ENCODE data around the gene KRT76.
"Not testable (repeated sequence)": the region's sequence is repeated elsewhere in the genome, so short reads cannot be mapped to it uniquely, and the experiment has no call there.

KRT76 gene

GRCh38 chr12:52753283-52753682, 23.9 kb downstream of the KRT76 start:
- DNase-seq (ENCODE audit: low read depth, low spot score), result no peak
- CTCF ChIA-PET, result no interaction called here
- POLR2A ChIA-PET, result no interaction called here
- no peak for TF ChIP-seq CTCF (IDR thresholded peaks at IDR 0.05; ENCODE audit: insufficient read depth, low read length, missing control alignments)
- no peak overlapping the region for H3K4me3 ChIP-seq (ENCODE audit: low read depth, low read length)

- CTCF ChIA-PET, result no interaction called here
- no peak for TF ChIP-seq CTCF (IDR thresholded peaks at IDR 0.05; ENCODE audit: insufficient read depth, low read length, missing control alignments)
- no peak for DNase-seq (ENCODE audit: low read depth, low spot score)
- no peak overlapping the region for H3K4me3 ChIP-seq (ENCODE audit: low read depth, low read length)
- POLR2A ChIA-PET, result no interaction called here
These were observed 24.6 kb downstream of the KRT76 start for GRCh38 chr12:52752516-52752915.

DNA sequence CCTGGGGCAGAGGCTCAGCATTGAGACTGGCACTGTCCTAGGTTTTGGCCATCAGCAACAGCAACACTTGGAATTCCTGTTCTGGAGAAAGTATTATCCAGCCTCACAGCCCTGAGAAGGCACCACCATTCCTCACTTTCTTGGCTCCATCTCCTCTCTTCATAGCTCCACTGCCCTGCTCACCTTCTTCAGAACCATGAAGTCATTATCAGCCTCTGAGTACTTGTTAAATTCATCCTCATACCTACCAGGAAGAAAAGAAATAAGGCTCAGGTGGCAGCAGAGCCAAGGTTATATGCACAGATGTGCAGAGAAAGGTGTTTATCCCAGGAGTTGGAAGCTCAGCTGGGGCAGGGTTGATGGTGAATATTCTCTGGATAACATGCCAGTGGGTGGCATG, 25.4 kb downstream of the KRT76 start:
- no peak overlapping the region for H3K4me3 ChIP-seq (ENCODE audit: low read depth, low read length)
- ChIA-PET POLR2A (no interaction called here), CTCF (no interaction called here)
- DNase-seq (ENCODE audit: low read depth, low spot score), result no peak
- no peak for TF ChIP-seq CTCF (IDR thresholded peaks at IDR 0.05; ENCODE audit: insufficient read depth, low read length, missing control alignments)

DNA sequence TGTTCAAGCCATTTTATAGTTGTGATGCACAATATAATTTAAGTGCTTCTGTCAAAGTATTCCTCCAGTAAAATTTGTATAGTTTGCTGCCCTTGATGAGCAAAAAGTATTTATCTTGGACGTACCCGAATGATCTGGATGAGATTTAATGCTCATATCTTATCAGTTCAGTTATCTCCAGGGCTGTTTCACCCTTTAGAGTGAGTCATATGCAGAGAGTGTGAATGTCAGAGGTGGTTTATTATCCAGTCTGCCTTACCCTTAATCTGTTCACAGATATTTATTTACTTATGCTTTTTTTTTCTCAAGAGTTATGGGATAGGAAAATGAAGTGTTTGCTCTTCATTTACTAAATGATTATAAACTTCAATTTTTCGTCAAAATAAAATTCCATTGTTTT, 26.6 kb downstream of the KRT76 start:
- POLR2A ChIA-PET; H3K4me3 ChIP-seq (ENCODE audit: low read depth, low read length); DNase-seq (ENCODE audit: low read depth, low spot score); CTCF ChIA-PET: not testable (repeated sequence)

DNA sequence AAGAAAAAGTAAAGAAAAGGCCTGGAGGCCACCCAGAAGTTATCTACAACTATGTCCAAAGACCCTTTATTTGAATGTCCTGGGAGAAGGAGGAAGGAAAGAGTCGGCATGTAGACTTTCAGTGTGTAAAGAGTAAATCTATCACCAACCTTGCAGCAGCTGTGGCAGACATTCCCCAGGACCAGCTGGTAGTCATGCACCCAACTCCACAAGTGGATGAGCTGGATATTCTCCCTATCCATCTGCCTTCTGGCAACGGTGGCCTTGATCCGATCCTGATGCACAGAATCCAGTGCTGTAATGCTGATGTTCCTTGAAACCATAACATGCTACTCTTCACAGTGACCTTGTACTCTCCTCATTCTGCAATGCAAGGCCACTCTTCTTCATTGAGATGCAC, 27.3 kb downstream of the KRT76 start:
- no peak overlapping the region for H3K4me3 ChIP-seq (ENCODE audit: low read depth, low read length)
- no peak for DNase-seq (ENCODE audit: low read depth, low spot score)
- TF ChIP-seq CTCF (IDR thresholded peaks at IDR 0.05; ENCODE audit: insufficient read depth, low read length, missing control alignments), result no peak
- ChIA-PET POLR2A (no interaction called here), CTCF (no interaction called here)

- TF ChIP-seq CTCF (IDR thresholded peaks at IDR 0.05; ENCODE audit: insufficient read depth, low read length, missing control alignments), result no peak
- ChIA-PET CTCF (no interaction called here), POLR2A (no interaction called here)
- DNase-seq (ENCODE audit: low read depth, low spot score), result no peak
- H3K4me3 ChIP-seq (ENCODE audit: low read depth, low read length), result no peak overlapping the region
These were observed 28.6 kb downstream of the KRT76 start for GRCh38 chr12:52748578-52748977.

- CTCF ChIA-PET, result no interaction called here
- no peak for DNase-seq (ENCODE audit: low read depth, low spot score)
- TF ChIP-seq CTCF (IDR thresholded peaks at IDR 0.05; ENCODE audit: insufficient read depth, low read length, missing control alignments), result no peak
- POLR2A ChIA-PET, result no interaction called here
- H3K4me3 ChIP-seq (ENCODE audit: low read depth, low read length), result no peak overlapping the region
These were observed 31.6 kb downstream of the KRT76 start for GRCh38 chr12:52745554-52745953.
